Ovary (tissue), 9 donors: Measurements from ENCODE around the gene MBNL2. TPM values are rescaled to one million over a fixed set of nuclear protein-coding genes. Genes with fewer than 3 reads are reported as not detected.

ENCODE experiments used
- DNase-seq, 5 donors: peaks; one replicate each; pipeline ENCODE4 v3.0.0-alpha.2; 2019 to 2020
- H3K27ac ChIP-seq, 2 donors: fragments of 200-600 bp; one replicate each; pipeline versions ENCODE4 v1.5.1 to v1.8.0; 2019 to 2022
- H3K27me3 ChIP-seq: fragments of 200-600 bp; one replicate; pipeline ENCODE4 v1.8.0; 2022
- H3K36me3 ChIP-seq: fragments of 200-600 bp; sonication (generic); one replicate; pipeline ENCODE4 v1.5.1; 2019
- H3K4me1 ChIP-seq: one replicate; pipeline ENCODE4 v1.8.1; 2013; ENCODE audit warnings: mild to moderate bottlenecking, moderate library complexity; ENCODE audit not compliant: insufficient read depth
- H3K4me3 ChIP-seq: fragments of 200-600 bp; sonication (generic); one replicate; pipeline ENCODE4 v1.5.1; 2017
- H3K9me3 ChIP-seq, 2 donors: fragments of 200-600 bp in 1 of 2; sonication (generic) in 1 of 2; one replicate each; pipeline versions ENCODE4 v1.5.1 to v1.8.1; 2013 to 2019; ENCODE audit warnings: mild to moderate bottlenecking in 1 of 2, moderate library complexity in 1 of 2
- EP300 ChIP-seq: sonication (generic); formaldehyde crosslinking; IDR thresholded peaks from one replicate; pipeline ENCODE4 v1.6.1; 2017; ENCODE audit warnings: antibody characterized with exemption
- POLR2A ChIP-seq: fragments of 450-650 bp; IDR thresholded peaks from one replicate; pipeline ENCODE4 v1.6.1; 2017; ENCODE audit warnings: antibody characterized with exemption, mild to moderate bottlenecking, moderate library complexity
- WGBS, 3 donors: extraction: QIAGEN DNeasy Blood & Tissue Kit in 1 of 3; methylation state at CpG; one replicate each; pipeline versions ENCODE4 v1.1.5 to v1.1.7; 2013 to 2017; 5-methylcytosine and 5-hydroxymethylcytosine counted together
- intact Hi-C, 4 donors: fragments of 100-400 bp; cut with DNase I; formaldehyde crosslinking; loops; one replicate each; pipeline versions ENCODE4 v1.11.0 to v1.15.1; 2022 to 2023
- polyA plus RNA-seq, 2 donors: library from polyadenylated mRNA; stranded (reverse); fragments of 200-250 nt in 1 of 2; fragments of 350-450 nt in 1 of 2; fragmentation: Illumina TruSeq in 1 of 2; extraction: RNeasy Lipid Tissue Mini Kit (QIAGEN cat#74804) in 1 of 2; gene quantifications; one replicate each; pipeline ENCODE4 v1.2.3, GENCODE V29; 2013 to 2014
- total RNA-seq, 7 donors: library from RNA; depleted of rRNA in 2 of 7; stranded (reverse); fragments of >200 nt in 2 of 7; fragmentation: NEBNext Ultra II Directional in 3 of 7; extraction: Animal tissue kit (Norgen Biotek cat#: 25700) in 3 of 7; gene quantifications; one replicate each; pipeline versions ENCODE4 v1.1.0 to v1.2.4, GENCODE V29; 2016 to 2023
- TF ChIP-seq, protein P1 (sequence below), 3 donors: fragments of 450-650 bp in 2 of 3; fragments of 200-600 bp in 1 of 3; IDR thresholded peaks; one replicate each; pipeline versions ENCODE4 v1.5.1 to v1.8.0; 2016 to 2022; ENCODE audit warnings: antibody characterized with exemption in 3 of 3, mild to moderate bottlenecking in 1 of 3
- donor health status: DM: no; HTN: no; CAD: no; lungs with moderate emphysema.
- donor health status: DM: no; HTN: no; CAD: no.
- donor health status: Bipolar disorder and iron deficiency.
- donor health status: DM: yes; HTN: yes; CAD: no.
- donor health status: DM: no; HTN: no; CAD: no.
- donor health status: DM: yes; HTN: yes; CAD: no.

MBNL2 gene
- total and polyA plus RNA-seq, 9 donors, result 43.7 to 110 (median 92.1) TPM

DNA sequence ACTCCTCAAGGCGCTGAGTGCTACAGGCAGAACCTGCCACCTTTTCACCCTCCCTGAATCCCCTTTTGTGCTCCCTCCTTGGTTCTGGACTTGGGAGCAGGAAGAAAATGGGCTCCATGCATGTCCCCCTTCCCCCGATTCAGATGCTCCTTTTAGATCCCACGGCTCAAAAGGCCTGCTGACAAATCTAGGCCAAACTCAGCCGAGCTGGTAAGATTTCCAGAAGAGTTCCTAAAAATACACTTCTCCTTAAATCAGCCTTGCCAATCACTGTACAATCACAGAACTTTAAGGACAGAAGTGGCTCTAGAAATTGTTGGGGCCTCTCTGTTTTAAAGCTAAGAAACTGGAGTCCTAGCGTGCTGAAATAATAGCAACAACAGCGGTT lies 37.3 kb downstream of the MBNL2 start:
- WGBS, 3 donors, result 84 to 94% (median 91%) methylated on average over 6 of the region's 6 CpGs
- no peak overlapping the region for H3K4me3 ChIP-seq
- H3K27me3 ChIP-seq, result no peaks in the 10 kb centered on the region
- no peaks in the 10 kb centered on the region for H3K9me3 ChIP-seq
- no peaks in the 10 kb centered on the region for H3K36me3 ChIP-seq
- H3K27ac ChIP-seq, result no peak overlapping the region
- DNase-seq, result no peak
- TF ChIP-seq, protein P1, sequence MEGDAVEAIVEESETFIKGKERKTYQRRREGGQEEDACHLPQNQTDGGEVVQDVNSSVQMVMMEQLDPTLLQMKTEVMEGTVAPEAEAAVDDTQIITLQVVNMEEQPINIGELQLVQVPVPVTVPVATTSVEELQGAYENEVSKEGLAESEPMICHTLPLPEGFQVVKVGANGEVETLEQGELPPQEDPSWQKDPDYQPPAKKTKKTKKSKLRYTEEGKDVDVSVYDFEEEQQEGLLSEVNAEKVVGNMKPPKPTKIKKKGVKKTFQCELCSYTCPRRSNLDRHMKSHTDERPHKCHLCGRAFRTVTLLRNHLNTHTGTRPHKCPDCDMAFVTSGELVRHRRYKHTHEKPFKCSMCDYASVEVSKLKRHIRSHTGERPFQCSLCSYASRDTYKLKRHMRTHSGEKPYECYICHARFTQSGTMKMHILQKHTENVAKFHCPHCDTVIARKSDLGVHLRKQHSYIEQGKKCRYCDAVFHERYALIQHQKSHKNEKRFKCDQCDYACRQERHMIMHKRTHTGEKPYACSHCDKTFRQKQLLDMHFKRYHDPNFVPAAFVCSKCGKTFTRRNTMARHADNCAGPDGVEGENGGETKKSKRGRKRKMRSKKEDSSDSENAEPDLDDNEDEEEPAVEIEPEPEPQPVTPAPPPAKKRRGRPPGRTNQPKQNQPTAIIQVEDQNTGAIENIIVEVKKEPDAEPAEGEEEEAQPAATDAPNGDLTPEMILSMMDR (IDR thresholded peaks at IDR 0.05), result no peak
- TF ChIP-seq EP300 (no peak), POLR2A (no peak)
- peaks cover 48% of the 10 kb centered on the region for H3K4me1 ChIP-seq
- intact Hi-C loops, result loop anchor here in 1 of 4 donors (10.0 kb wide), 1 partner anchor 145 kb away; no protein-coding TSS in a partner anchor

DNA sequence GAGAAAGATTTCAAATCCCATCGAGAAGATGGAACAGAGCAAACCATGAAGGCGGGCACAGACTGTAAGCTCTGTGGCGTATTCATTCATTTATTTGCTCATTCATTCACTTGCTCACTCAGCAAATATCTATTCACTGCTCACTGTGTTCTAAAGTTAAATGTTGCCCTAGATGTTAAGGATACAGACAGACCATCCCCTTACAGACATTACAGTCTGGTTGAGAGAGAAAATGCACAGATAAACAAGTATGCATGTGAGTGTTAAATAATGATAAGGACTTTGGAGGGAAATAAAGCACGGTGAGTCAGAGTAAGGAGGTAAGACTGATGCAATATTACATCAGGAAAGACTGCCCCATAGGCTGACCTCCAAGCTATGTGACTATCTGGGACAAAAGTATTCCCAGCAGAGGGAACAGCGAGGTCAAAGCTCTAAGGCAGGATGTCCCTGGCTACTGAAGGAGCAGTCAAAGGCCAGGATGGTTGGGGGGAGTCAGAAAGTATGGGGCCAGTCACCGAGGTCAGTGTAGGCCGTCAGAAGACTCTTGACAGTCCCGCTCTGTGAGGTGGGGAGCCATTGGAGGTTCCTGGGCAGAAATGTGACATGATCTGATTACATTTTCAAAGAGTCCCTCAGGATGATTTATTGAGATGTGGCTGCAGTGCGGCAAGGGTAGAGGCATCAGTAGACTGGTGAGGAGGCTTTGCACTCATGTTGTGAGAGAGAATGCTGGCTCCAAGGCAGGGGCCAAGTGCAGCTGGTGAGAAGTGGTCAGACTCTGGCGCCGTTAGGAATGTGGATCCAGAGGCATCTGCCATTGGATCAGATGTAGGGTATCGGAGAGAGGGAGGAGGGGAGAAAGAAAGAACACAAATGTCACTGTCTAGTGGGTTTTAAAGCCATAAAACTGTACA lies 37.9 kb downstream of the MBNL2 start:
- no peaks in the 10 kb centered on the region for H3K9me3 ChIP-seq
- TF ChIP-seq, protein P1 (IDR thresholded peaks at IDR 0.05), result no peak
- TF ChIP-seq POLR2A (no peak), EP300 (no peak)
- WGBS, 3 donors, result 75 to 83% (median 81%) methylated on average over 12 of the region's 12 CpGs
- H3K4me3 ChIP-seq, result no peak overlapping the region
- peaks cover 44% of the 10 kb centered on the region for H3K4me1 ChIP-seq
- intact Hi-C loops, result loop anchor here in 1 of 4 donors (10.0 kb wide), 1 partner anchor 145 kb away; no protein-coding TSS in a partner anchor
- no peak overlapping the region for H3K27ac ChIP-seq
- H3K27me3 ChIP-seq, result no peaks in the 10 kb centered on the region
- H3K36me3 ChIP-seq, result no peaks in the 10 kb centered on the region
- no peak for DNase-seq

DNA sequence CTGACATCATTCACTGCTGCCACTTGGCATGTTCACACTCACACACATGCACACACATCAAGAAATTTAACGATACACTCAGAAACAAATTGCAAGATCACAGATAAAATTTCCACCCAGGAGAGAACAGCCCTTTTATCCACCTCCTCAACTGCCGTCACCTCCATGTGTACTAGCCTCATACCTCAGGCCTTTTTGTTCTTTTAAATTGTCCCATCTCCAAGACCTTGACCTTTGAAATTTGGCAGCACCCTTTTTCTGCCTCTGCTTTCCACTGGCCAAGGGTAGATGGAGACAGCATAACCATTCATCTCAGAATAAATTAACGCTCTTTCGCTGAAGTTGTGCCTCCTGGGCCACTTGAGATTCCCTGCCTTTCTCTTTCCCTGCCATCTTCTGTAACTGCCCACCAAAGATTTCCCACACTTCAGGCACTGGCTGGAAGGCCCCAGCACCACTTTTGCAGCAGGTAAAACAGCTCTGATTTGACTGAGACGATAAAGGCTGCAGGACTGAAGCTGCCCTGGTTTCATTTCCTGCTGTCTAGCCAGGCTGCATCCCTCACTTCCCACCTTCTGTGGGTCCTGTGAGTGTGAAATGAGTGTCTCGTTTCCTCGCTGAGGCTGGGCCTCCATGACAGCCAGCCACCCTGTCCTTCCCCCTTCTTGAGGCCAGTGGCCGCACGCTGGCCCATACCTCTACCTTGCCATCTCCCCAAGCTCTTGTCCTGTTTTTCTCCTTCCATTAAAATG lies 39.3 kb downstream of the MBNL2 start:
- TF ChIP-seq, protein P1 (IDR thresholded peaks at IDR 0.05), result no peak
- TF ChIP-seq EP300 (no peak), POLR2A (no peak)
- 62 to 67% (median 66%) methylated on average over 9 of the region's 9 CpGs for WGBS, 3 donors
- Histone ChIP-seq H3K4me3 (no peak overlapping the region), H3K27me3 (no peaks in the 10 kb centered on the region), H3K36me3 (no peaks in the 10 kb centered on the region), H3K27ac (no peak overlapping the region), H3K9me3 (no peaks in the 10 kb centered on the region), H3K4me1 (peaks cover 41% of the 10 kb centered on the region)
- no peak for DNase-seq
- intact Hi-C loops, result no loop called here

DNA sequence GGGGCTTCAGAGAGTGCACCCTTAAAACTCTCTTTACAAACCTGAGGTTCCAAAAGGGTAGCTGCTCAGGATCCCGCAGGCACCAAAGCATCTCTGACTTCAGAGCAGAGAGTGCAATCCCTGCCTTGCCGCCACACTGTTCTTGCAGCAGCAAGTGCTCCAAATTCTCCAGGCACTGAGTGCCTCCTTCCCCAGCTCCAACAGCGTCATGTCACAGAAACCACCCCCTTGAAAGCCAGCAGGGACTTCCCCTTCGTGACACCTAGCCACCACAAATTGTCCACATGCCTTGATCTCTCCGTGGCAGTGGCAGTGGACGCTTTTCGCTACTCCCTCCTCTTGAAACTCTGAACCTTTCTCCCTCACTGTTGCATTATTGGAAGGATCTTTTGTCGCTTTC lies 39.9 kb downstream of the MBNL2 start:
- no peaks in the 10 kb centered on the region for H3K36me3 ChIP-seq

More for the DNA sequence above, 39.9 kb downstream of the MBNL2 start:
- Histone ChIP-seq H3K27me3 (no peaks in the 10 kb centered on the region), H3K27ac (no peak overlapping the region), H3K4me1 (peaks cover 41% of the 10 kb centered on the region), H3K4me3 (no peak overlapping the region), H3K9me3 (no peaks in the 10 kb centered on the region)
- WGBS, 3 donors, result 81 to 89% (median 84%) methylated on average over 8 of the region's 8 CpGs
- no peak for DNase-seq
- intact Hi-C loops, result no loop called here
- TF ChIP-seq EP300, result no peak
- TF ChIP-seq, protein P1 (IDR thresholded peaks at IDR 0.05), result no peak
- TF ChIP-seq POLR2A, result no peak
